HG02852 (cell line): Measurements from ENCODE around the gene PRDM5.

Source experiments
- ATAC-seq: cut with Tn5 transposase; IDR thresholded peaks from one replicate; pipeline ENCODE4 v1.9.1; 2021; ENCODE audit warnings: mild to moderate bottlenecking, moderate library complexity; ENCODE audit not compliant: unreplicated experiment

Gene PRDM5

GRCh38 chr4:120826449-120826848 lies 96.1 kb downstream of the PRDM5 start:
- no peak for ATAC-seq

- no peak for ATAC-seq
Measured at GRCh38 chr4:120824946-120825345, 97.6 kb downstream of the PRDM5 start.

DNA sequence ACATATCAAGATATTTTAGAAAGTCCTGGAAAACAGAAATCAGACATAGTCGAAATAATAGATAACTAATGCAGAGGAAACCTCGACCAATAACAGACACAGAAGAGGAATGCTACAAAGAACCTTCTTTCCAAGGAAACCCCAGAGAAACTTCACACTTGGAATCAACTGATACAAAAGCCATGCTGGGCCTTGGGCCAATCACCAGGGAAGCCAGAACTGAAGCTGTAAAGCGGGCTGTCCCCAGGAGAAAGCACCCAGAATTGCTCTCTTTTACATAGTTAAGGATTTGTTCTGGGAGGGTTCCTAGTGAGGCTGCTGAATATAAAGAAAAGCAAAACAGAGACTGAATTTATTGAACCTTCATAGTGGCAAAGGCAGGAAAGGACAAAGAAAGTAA lies 100.5 kb downstream of the PRDM5 start:
- no peak for ATAC-seq

GRCh38 chr4:120821029-120821428 lies 101.5 kb downstream of the PRDM5 start:
- no peak for ATAC-seq

DNA sequence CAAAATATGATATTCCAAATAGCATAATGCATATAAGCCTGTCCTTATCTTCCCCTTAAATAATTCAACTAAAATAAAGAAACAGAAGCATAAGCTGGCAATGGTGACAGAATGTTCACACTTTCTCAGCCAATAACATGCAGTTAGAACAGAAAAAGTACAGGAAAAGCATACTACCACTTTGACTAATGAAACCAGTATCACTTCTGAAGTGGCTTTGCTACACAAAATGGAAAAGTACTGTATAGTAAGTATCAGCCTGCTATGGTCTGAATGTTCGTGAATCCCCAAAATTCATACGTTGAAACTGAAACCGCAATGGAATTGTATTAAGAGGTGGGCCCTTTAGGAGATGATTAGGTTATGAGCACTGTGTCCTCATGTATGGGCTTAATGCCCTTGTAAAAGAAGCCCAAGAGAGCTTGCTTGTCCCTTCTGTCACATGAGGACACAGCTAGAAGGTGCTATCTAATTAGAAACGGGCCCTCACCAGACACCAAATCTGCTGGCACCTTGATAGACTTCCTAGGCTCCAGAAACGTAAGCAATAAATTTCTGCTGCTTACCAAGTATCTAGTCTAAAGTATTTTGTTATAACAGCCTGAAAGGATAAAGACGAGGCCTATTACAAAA lies 102.6 kb downstream of the PRDM5 start:
- peak; percentile 81 for ATAC-seq

GRCh38 chr4:120816296-120816965 lies 106.1 kb downstream of the PRDM5 start:
- ATAC-seq = no peak

- no peak for ATAC-seq
Measured at GRCh38 chr4:120815361-120815760, 107.2 kb downstream of the PRDM5 start.

DNA sequence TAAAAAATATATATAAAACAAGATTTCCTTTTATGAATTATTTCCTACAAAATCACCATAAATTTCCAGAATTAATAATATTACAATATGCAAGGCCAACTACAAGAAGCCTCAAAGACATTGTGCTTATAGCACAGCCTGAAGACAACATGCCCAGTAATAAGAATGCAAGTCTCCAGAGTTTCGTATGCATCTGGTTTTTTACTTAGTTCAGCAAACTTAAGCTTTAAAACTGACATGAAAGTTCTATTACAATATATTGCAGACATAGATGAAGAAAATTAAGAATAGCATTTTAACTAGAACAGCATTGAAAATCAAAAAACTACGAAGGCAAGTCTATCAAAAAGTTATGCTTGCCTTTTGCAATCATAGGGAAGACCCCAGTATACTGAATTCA lies 107.6 kb downstream of the PRDM5 start:
- no peak for ATAC-seq

GRCh38 chr4:120812216-120812615 lies 110.3 kb downstream of the PRDM5 start:
- no peak for ATAC-seq

- ATAC-seq = no peak
Measured at GRCh38 chr4:120809518-120809917, 113.0 kb downstream of the PRDM5 start.

- no peak for ATAC-seq
Measured at GRCh38 chr4:120808475-120809141, 113.9 kb downstream of the PRDM5 start.

DNA sequence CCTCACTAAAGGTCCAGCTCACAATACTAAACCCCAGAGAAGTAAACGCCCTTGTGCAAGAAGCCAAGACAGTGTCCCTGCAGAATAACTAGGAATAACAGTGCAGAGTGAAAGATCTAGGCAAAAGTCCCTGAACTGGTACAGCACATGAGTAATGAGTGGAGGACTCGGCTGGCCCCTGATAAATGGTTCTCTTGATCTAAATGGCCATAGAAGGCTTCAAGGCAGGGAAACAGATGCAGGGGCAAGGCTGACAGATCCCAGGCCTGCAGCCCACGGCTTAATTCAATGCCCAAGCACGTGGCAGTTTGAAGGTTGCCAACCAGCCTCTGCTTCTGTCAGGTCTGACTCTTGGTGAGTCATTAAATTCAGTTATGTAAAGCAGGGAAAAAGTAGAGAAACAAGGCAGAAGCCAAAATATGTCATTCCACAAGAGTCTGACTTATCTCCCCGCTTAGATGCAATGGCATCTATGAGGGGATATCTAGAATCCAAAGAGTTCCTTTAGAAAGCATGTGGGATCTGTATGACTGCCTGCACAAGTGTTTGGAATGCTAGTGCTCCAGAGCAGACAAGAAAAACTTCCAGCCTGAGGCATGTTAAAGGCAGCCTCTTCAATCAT lies 121.3 kb downstream of the PRDM5 start:
- no peak for ATAC-seq

GRCh38 chr4:120798570-120798969 lies 124.0 kb downstream of the PRDM5 start:
- no peak for ATAC-seq

- ATAC-seq = no peak
Measured at GRCh38 chr4:120796271-120796670, 126.3 kb downstream of the PRDM5 start.

- ATAC-seq = no peak
Measured at GRCh38 chr4:120785202-120785601, 137.3 kb downstream of the PRDM5 start.

DNA sequence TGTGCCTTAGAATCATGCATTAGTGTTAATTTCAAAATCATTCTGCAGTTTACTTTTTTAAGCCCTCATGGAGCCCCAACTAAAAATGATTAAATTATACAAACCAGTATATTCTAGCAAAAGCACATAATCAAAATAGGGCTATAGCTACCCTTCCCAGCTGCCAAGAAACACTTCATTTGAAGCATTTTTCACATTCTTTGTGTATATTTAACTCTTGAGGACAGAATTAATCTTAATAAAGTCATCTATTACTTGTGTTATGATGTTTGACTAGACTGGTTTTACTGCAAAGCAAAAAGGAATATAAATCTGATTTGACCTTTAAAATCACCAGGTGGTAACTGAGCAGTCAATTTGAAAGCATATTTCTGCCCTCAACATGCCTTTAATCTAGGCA lies 145.1 kb downstream of the PRDM5 start:
- no peak for ATAC-seq

- ATAC-seq = no peak
Measured at GRCh38 chr4:120775431-120775830, 147.1 kb downstream of the PRDM5 start.

GRCh38 chr4:120773641-120774040 lies 148.9 kb downstream of the PRDM5 start:
- ATAC-seq = no peak

DNA sequence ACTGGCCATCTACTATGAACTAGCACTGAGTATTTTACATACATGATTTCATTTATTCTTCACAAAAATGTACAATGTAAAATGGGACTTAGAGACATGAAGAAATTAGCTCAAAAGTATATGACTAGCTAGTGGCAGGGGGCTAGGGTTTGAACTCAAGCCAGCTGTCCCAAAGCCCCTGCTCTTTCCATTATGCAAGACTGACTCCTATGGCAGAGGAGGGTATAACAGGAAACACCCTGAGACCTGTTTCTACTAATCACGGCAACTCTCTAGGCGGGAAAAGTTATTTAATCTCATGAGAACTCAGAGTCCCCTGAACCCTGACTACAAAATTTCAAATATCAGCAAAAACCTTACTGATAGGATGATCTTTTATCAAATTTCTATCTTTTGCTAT lies 150.6 kb downstream of the PRDM5 start:
- no peak for ATAC-seq

- ATAC-seq = no peak
Measured at GRCh38 chr4:120770897-120771296, 151.6 kb downstream of the PRDM5 start.

- no peak for ATAC-seq
Measured at GRCh38 chr4:120769227-120769626, 153.3 kb downstream of the PRDM5 start.

DNA sequence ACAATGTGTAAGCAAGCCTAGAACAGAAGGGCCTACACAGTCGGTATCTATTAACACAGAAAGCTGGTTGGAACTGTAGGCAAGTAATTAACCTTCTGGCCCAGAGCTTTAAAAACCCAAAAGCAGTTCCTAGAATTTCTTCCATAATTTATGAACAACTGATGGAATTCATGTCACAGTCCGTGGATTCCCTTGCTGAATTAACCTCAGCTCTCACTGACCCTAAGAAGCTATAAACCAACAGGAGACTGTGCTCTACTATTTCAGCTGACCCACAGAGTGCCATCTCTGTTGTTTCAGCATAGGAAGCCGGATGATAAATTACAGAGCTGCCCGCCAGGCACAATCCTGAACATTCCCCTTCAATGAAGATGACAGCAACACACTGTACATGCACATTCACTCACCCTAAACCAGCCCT lies 157.3 kb downstream of the PRDM5 start:
- no peak for ATAC-seq
